NOMO-1 treated with DMSO at 0.1 percent for 48 hours (cell line): Measurements from ENCODE around the gene PAGE2B.
"Not testable (repeated sequence)": the region's sequence is repeated elsewhere in the genome, so short reads cannot be mapped to it uniquely, and the experiment has no call there.

Experiments used
- DNase-seq: peaks from one replicate; lab custom pipeline; 2025; ENCODE audit not compliant: unreplicated experiment; lab: John Stamatoyannopoulos, UW

PAGE2B gene

DNA sequence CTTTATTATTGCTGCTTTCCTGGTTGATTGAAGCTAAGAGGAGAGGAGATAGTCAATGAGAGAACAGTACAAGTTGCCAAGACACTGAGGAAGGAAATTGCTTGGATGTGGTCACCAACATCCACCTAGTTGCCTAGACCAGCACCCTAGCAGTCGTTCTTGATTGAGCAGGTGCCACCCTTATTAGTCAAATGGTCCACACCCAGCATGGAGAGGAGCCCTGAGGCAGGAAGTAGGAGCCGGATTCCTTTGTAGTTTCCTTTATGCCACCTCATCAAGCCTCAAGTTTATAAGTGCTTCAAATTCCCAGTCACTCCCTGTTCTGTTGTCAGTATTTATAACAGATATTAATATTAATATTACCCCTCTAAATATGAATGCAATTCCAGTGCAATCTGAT is 33.1 kb downstream of the PAGE2B start:
- DNase-seq = no peak

DNA sequence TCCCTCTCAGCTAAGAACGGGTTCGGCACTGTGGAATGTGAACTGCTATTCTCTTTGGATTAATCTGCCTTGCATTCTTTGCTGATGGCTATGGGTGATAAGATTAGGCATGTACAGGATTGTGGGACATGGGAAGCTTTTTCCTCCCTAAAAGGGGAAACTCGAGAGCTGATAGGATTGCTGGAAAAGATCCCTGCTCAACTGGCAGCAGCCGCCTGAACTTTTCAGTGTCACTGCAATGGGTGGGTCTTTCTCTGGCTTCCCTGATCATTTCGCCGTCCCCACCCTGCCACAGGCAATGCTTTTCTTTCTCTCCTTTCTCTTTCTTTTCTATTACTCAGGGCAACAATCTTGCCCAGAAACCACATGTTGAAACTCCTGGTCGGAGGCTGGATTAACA is 34.5 kb downstream of the PAGE2B start:
- no peak for DNase-seq

DNA sequence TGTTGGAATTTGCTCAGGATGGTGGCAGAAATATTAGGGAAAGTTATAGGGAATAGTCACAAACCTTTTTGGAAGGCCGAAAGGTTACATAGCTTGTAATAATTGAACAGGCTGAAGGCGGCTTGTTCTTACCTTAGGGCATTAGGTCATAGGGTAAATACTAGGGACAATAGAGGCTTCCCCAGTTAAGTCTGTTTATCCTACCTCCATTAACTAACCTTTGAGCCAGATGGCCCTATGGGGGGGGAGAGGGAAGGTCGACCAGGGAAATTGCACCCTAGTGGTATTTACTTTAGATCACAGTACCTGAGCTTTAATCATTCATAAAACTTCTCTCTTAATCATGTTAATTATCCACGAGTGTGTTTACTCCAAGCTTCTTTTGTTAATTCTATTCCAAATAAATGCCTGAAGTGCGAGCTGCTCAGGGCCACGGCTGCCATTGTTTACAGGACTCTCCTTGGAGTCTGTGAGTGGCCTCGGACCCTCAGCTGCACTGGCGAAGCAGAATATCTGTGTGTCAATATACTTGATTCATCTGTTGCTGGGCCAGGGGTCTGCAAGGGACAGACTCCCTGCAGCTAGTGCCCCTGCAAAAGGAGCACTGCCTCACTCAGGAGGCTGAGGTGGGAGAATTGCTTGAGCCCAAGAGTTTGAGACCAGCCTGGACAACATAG is 36.9 kb downstream of the PAGE2B start:
- no peak for DNase-seq

DNA sequence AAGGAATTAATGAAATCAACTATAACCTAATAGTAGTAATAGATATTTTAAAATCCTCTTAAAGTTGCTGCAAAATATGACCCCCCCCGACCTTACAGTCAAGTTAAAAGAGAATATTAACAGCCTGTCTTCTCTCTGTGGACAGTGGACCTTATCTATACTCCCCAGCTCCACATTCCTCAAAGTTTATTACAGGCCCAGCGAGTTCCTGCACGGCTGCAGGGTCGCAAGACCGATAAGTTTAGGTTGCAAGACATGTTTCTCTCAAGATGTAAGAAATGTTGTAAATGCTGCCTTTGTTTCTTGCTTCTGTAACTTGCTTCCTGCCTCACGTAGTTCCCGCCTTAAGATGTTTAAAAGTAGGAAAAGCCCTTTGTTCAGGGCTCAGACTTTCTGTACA is 41.8 kb downstream of the PAGE2B start:
- DNase-seq = not testable (repeated sequence)

DNA sequence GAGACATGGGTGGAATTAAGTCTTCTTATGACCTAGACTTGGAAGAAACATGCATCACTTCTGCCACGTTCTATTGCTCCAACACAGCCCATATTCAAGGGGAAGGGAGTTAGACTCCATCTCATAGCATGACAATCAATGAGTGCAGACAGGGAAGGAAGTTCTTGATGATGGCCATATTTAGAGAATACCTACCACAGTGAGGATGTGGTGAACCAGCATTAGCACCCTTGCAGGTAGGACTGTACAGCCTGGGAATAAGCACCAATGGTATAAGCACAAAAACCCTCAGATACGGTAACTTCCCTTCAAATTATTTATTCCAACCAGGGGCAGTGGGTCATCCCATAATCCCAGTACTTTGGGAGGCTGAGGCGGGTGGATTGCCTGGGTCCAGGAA is 43.7 kb downstream of the PAGE2B start:
- DNase-seq = no peak

- DNase-seq = no peak
These were observed 44.4 kb downstream of the PAGE2B start for GRCh38 chrX:55119271-55119670.

GRCh38 chrX:55119712-55120111 is 44.9 kb downstream of the PAGE2B start:
- DNase-seq = no peak

GRCh38 chrX:55120761-55121358 is 46.0 kb downstream of the PAGE2B start:
- DNase-seq = no peak

GRCh38 chrX:55123900-55124299 is 49.1 kb downstream of the PAGE2B start:
- DNase-seq = no peak

DNA sequence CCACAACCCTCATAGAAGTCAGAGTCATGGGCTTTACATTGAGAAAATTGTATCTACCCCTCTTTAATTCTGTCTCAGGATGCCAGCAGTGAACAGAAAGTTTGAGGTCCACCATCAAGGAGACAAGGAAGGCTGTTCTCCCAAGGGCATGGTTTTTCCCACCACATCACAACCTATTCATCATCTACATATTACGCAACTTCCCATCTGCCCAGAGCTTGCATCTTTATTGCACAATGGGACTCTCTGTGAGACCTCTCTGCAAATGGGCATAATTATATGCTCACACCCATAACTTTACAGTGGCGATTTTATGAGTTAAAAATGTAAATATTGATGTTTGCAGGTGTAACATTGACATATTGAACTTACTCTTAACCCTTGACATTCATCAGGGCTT is 52.9 kb downstream of the PAGE2B start:
- peak; percentile 47 for DNase-seq
